ENCODE results near the gene ADTRP.

DNA sequence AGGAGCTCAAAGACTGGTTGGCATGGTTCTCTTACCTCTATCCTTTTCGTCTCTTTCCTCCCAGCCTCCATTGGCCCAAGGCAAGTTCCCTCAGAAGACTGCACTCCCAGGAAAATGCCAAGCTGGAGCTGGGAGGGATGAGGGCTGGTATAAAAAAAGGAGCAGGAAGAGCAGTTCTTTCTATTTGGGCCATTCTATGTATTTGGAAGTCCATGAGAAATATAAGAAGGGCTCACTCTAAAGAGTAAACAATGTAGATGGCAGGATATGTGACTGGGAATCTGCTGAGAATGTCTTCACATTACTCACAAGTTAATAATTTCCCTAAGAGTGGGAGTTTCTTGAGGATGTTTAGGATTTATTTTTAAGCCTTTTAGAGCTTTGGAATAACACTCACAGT, 36.6 kb upstream of the ADTRP start:
- TF ChIP-seq, protein P1, sequence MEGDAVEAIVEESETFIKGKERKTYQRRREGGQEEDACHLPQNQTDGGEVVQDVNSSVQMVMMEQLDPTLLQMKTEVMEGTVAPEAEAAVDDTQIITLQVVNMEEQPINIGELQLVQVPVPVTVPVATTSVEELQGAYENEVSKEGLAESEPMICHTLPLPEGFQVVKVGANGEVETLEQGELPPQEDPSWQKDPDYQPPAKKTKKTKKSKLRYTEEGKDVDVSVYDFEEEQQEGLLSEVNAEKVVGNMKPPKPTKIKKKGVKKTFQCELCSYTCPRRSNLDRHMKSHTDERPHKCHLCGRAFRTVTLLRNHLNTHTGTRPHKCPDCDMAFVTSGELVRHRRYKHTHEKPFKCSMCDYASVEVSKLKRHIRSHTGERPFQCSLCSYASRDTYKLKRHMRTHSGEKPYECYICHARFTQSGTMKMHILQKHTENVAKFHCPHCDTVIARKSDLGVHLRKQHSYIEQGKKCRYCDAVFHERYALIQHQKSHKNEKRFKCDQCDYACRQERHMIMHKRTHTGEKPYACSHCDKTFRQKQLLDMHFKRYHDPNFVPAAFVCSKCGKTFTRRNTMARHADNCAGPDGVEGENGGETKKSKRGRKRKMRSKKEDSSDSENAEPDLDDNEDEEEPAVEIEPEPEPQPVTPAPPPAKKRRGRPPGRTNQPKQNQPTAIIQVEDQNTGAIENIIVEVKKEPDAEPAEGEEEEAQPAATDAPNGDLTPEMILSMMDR (IDR thresholded peaks at IDR 0.05), result no peak
- TF ChIP-seq EZH2 (IDR thresholded peaks at IDR 0.05; ENCODE audit: borderline replicate concordance, insufficient read depth, low read depth, low read length, poor library complexity, severe bottlenecking), result no peak

Measured in B cell (primary cell).